Middle frontal gyrus (tissue), 1 donor: ENCODE measurements around the gene ANKRD42.
"Not testable (repeated sequence)": the region's sequence is repeated elsewhere in the genome, so short reads cannot be mapped to it uniquely, and the experiment has no call there.

Experiments
- DNase-seq: peaks from one replicate; pipeline ENCODE4 v3.0.0-alpha.2; 2015; ENCODE audit warnings: low spot score; ENCODE audit errors: extremely low spot score

Gene ANKRD42

DNA sequence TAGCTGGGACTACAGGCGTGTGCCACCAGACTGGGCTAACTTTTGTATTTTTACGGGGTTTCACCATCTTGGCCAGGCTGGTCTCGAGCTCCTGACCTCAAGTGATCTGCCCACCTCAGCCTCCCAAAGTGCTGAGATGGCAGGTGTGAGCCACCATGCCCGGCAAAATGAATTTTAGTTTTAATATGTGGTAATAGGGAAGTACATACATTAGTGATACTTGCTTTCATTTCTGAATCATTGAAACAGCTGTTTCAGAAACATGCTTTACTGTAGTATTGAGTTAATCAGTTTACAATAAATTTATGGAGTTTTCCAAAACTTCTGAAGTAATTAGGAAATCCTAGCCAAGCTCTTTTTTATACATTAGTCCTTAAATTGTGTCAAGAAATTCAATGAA lies 21.0 kb upstream of the ANKRD42 start:
- no peak for DNase-seq

DNA sequence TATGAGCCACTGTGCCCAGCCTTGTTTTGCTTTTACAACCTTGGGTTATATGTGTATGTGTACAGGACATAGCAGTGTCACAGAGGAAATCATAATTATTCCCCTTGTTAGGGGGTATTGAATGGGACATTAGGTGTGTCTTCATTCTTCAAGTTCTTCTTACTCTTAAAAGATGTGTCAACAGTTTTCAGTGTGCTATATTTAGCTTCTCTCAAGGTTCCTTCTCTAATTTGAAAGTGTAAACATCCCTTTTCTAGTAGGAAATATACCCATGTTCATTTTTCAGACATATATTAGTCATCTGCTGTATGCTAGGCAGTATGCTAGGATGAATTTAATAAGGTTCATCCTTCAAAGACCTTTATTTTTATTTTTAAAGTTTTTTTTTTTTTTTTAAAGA lies 19.5 kb upstream of the ANKRD42 start:
- DNase-seq: no peak

GRCh38 chr11:83175815-83176214 lies 17.7 kb upstream of the ANKRD42 start:
- no peak for DNase-seq

GRCh38 chr11:83181815-83182214 lies 11.7 kb upstream of the ANKRD42 start:
- no peak for DNase-seq

DNA sequence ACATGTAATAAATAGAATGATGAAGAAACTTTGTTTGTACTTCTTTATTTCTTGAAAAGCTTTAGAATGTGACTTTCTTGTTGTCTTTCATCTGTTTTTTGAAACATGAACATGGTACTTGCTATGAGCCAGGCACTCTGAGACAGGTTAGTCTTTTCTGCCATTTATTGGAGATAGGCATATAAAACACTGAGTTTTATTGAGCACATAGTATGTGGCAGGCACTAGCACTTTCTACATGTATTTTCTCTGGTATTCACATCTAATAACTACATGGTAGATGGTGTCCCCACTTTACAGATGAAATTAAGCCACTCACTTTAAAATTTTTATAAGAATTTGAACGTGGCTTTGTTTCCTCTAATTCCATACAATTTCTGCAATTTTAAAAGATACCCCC lies 7.7 kb upstream of the ANKRD42 start:
- no peak for DNase-seq

GRCh38 chr11:83187465-83187864 lies 6.0 kb upstream of the ANKRD42 start:
- DNase-seq: no peak

DNA sequence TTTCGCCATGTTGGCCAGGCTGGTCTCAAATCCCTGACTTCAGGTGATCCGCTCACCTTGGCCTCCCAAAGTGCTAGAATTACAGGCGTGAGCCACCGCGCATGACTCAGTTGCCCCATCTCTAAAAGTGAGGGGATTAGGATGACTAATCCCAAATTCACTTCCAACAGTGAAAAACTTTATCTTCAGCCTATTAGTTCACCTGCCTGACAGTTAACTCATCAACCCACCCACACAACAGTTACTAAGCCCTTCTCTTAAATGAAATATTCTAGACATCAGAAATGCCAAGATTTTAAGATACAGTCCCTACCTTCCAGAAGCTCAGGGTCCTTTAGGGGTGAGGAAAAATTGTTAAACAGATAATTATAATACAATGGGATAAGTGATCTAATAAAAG lies 2.0 kb upstream of the ANKRD42 start:
- no peak for DNase-seq

DNA sequence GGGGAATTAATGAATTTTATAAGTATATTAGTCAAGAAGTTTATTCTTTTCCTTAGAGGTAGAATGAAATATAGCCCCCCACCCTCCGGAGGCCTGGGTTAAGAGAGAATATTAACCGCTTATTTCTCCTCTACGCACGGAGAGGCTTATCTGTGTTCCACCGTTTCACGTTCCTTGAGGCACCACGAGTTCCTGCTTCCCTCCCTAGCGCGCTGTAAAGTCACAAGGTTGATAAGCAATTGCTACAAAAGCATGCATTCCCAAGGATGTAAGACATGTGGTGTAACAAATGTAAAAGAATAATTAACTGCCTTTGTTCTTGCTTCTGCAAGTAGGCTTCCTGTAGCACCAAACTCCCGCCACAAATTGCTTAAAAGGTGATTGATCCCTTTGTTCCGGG lies 1.5 kb upstream of the ANKRD42 start:
- DNase-seq: no peak

DNA sequence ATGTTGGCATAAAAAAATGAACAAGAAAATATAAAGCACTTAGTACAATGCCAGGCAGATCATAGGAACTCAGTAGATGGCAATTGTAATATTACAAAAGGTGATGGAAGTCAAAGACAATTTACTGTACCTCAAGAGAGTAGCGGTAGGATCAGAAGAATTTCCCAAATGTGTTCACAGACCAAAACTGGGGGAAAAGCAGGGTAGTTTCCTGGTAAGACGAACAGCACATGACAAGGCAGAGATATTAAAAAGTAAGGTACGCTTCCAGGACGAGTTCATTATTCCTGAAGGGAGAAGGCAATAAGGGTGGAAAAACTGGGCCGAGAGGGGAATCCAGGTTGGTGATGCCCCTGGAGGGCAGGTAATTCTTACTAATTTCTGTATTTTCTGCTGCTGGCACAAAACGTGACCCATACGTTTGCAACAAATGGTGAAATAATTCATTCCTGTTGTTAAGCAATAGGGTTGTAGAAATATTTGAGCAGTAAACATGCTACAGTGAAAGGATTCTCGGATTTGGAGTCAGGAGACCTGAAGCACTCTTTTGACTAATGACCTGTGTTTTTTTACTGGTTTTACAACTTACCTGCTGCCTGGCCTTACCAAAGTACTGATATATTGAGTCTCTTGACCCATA lies 786 bp upstream of the ANKRD42 start:
- DNase-seq: no peak

GRCh38 chr11:83194281-83195142 lies 1.0 kb downstream of the ANKRD42 start:
- DNase-seq: no peak

DNA sequence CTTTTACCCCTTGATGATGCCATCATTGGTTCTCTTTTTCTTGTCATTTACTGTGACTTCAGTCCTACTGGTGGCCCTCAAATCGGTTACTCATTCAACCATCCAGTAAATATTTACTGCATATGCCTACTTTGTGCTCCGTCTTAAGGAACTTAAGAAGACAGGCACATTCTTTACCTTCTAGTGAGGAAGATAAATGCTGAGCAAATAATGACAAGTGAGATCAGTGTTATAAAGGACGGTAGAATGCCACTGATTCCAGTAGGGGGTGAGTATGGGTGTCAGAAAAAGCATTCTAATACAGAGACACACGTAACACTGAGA lies 1.6 kb downstream of the ANKRD42 start:
- no peak for DNase-seq

DNA sequence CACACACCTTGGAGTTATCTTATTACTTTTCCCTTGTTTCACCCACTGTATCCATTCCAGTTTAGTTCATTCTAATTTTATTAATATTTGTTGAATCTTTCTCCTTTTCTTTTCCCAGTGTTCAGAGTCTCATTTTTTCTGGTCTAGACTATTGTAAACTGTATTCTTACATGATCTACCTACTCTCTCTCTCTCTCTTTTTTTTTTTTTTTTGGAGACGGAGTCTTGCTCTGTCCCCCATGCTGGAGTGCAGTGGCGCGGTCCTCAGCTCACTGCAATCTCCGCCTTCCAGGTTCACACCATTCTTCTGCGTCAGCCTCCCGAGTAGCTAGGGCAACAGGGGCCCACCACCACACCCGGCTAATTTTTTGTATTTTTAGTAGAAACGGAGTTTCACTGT lies 2.1 kb downstream of the ANKRD42 start:
- no peak for DNase-seq

DNA sequence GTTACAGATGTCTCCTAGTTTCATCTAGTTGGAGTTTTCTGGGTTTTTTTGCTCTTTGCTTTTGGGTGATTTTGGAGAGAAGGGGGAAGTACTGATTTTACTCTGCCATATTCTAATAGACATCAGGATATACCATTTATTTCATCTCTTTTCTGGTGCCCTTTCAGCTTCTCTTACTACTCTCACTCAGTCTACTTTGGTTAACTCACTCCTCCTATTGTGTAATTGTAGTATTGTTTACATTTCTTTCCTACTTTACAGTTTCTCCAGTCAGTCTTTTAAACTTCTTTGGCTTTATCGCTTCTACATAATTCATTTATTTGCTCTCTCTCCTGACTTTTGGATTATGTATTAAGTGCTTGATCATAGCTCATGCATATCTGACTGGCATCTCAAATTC lies 6.5 kb downstream of the ANKRD42 start:
- no peak for DNase-seq

GRCh38 chr11:83205608-83206185 lies 12.2 kb downstream of the ANKRD42 start:
- DNase-seq: no peak

GRCh38 chr11:83206221-83206620 lies 12.7 kb downstream of the ANKRD42 start:
- DNase-seq: no peak

GRCh38 chr11:83206771-83207382 lies 13.4 kb downstream of the ANKRD42 start:
- DNase-seq: not testable (repeated sequence)

GRCh38 chr11:83219095-83219494 lies 25.6 kb downstream of the ANKRD42 start:
- DNase-seq: no peak

DNA sequence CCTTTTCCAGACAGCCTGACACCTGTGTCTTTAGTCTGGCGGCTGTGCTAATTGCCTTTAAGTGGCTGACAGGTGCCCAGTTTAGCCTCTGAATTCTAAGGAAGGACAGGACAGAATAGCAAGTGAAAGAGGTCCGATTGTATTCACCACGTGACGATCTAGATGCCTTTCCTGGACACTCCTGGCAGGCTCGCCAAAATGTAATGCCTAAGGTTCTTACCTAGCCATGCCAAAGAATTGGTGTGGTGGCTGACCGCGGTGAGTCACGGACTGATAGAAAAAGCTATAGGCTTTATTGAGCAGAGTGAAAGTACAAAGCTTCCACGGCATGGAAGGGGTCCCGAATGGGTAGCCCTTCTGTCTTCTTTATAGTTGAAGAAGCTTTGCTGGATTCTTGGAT lies 26.7 kb downstream of the ANKRD42 start:
- no peak for DNase-seq

GRCh38 chr11:83221694-83222093 lies 28.2 kb downstream of the ANKRD42 start:
- no peak for DNase-seq

GRCh38 chr11:83222499-83222898 lies 29.0 kb downstream of the ANKRD42 start:
- no peak for DNase-seq

- DNase-seq: no peak
Observed at GRCh38 chr11:83223457-83223856, 29.9 kb downstream of the ANKRD42 start.

DNA sequence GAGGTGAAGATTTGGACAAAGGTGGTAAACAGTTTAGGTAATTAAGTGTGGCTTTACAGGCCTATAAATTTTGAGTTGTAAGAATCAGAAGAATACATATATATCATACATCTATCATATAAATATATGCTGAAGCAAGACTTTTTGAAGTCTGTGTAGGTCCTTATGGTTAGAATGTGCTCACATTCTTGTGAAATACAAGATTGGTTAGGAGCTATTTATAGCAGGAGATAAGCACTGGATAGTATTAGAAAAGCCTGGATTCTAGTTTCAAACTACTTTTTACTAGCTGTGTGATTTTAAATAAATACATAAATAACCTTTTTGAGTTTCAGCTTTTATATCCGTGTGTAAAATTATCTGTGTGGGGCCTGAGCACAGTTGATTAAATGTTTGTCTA lies 42.3 kb downstream of the ANKRD42 start:
- DNase-seq: no peak
